Jurkat, Clone E6-1 (cell line): Measurements from ENCODE around the gene ANKRD35.

Experiments used
- DNase-seq: peaks from one replicate; pipeline ENCODE4 v3.0.0-alpha.2; 2011; ENCODE audit warnings: low read depth, low spot score
- H3K4me3 ChIP-seq: 2 replicates; pipeline ENCODE4 v1.5.1; 2011; ENCODE audit warnings: mild to moderate bottlenecking, low read length, control low read depth, moderate library complexity

ANKRD35 gene

GRCh38 chr1:145897969-145898368 lies 12.3 kb upstream of the ANKRD35 start:
- no peak for DNase-seq
- H3K4me3 ChIP-seq: no peak overlapping the region

DNA sequence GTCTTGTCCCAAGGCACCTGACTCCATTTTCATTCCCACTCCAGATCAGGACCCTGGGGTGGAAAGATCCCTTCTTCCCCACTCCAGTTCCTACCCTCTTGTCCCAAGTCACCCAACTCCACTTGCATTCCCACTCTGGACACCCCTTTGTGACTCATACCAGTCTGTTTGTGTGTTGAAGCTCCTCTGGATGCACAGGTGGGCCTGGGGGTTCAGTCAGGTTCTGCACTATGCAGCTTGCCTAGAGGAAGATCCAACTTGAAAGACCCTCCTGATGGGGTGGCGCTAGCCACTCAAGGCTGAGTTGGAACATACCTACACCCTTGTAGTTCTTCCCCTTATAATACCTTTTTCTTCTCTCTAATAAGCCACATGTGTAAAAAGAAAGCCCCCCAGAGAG lies 9.8 kb upstream of the ANKRD35 start:
- no peak overlapping the region for H3K4me3 ChIP-seq
- no peak for DNase-seq

DNA sequence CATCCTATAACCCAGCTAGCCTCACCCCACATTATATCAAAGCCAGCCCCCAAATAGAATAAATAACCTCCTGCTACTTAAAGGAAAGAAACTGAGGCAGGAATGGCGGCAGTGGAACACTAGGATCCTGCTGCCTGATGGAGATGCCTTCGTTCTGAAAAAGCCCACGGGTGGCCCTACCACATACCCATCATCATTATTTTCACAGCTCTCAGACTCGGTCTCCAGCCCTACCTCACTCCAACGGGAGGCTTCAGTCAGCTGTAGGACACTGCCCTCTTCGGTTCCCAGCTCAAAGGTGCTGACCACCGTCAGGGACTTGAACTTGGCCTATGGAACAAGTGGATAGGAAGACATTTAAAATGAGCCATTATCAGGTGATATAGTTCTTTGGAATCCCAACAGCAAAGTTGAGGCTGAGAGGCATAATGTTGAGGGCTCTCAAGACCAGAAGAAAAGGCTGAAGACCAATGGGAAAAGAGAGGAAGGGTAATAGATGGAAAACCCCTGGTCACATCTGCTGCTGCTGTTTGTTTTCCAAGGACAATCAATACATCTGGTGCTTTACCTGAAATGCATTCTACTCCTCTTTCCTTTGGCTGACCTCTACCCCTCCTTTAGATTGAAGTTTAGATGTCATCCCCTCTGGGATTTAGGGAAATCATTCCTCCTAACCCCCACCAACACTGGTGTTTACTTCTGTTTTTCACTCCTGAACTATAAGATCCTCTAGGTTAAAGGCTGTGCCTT lies 7.8 kb upstream of the ANKRD35 start:
- no peak for DNase-seq
- no peak overlapping the region for H3K4me3 ChIP-seq

GRCh38 chr1:145892486-145893087 lies 6.9 kb upstream of the ANKRD35 start:
- no peak for DNase-seq
- H3K4me3 ChIP-seq: no peak overlapping the region

DNA sequence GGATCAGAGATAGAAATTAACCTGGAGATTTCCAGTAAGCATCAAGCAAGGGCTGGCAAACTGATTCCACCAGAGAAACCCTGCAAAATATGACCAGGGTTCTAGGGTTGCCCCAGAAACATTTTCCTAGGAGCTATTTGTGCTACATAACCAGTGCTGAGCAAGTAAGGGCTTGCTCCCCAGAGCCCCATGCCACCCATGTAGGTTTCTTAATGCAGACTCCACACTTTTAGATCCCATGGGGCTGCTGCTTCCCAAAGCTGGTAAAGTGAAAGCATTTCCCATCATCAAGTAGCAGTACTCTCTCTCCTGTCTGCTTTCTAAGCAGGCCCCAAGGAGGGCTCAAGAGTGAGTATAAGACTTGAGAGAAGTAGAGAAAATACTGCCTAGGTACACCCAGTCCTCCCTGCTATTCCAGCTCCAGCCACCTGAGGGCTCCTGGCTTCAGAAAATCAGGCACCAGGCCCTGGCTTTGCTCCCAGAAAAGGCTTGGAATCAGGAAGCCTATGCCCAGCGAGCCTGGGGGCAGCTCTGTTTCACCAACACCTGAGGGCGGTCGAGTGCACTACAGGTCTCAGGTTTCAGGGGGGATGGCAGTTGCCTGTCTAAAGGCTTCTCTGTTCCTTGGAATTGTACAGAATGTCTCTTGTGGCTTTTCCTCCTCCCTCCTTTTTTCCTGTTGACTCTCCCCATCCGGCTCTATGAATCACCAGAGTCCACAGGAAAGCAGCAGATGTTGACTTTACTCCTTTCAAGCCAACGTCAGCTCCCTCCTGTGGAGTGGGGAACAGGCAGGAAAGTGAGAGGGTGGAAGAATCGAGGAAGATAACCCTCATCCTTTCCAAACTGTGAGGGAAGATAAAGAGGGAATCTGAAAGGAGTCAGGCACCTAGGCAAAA lies 6.2 kb upstream of the ANKRD35 start:
- peak; percentile 34 for DNase-seq
- H3K4me3 ChIP-seq: no peak overlapping the region

DNA sequence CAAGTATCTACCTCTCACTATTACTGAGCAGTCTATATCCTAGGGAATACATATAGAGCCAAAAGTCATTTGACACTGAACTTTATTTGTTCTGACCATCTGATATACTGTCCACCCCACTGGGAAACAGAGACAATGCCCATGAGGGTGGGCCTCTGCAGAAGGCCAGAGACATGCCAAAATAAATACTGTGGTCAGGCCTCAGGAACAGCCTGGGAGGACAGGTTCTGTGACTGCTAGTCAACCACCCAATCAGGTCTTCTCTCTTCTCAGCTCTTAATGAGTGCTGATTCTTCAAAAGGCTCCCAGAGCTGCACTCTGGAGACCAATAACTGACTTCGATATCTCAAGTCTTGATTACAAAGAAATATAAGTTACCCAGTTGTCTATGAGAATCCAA lies 5.5 kb upstream of the ANKRD35 start:
- no peak for DNase-seq
- no peak overlapping the region for H3K4me3 ChIP-seq

DNA sequence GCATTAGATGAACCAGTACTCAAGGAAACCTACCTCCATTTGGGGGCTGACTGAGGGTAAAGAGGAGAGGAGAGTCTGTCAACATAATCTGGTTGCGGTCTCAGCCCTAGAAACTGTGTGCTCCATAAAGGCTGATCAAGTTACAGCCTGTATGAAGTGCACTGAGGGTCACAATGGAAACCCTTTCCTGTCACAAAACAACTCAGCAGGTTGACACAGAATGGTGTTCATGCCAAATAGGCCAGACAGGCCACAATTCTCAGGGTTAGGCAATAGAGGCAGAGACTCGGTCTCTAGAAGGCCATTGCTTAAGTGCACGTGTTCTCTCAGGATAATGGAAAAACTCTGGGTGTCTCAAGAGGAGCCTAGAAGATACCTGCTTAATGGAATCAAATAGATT lies 4.1 kb upstream of the ANKRD35 start:
- H3K4me3 ChIP-seq: no peak overlapping the region
- DNase-seq: no peak

- no peak overlapping the region for H3K4me3 ChIP-seq
- no peak for DNase-seq
Measured at GRCh38 chr1:145887631-145888030, 2.0 kb upstream of the ANKRD35 start.

- no peak overlapping the region for H3K4me3 ChIP-seq
- DNase-seq: no peak
Measured at GRCh38 chr1:145886816-145887215, 1.1 kb upstream of the ANKRD35 start.

- DNase-seq: no peak
- peak overlapping the region; percentile 53; the same call in 1 of the 2 replicates for H3K4me3 ChIP-seq
Measured at GRCh38 chr1:145886390-145886789, 724 bp upstream of the ANKRD35 start.

GRCh38 chr1:145884675-145885074 lies 991 bp downstream of the ANKRD35 start:
- H3K4me3 ChIP-seq: no peak overlapping the region
- no peak for DNase-seq

DNA sequence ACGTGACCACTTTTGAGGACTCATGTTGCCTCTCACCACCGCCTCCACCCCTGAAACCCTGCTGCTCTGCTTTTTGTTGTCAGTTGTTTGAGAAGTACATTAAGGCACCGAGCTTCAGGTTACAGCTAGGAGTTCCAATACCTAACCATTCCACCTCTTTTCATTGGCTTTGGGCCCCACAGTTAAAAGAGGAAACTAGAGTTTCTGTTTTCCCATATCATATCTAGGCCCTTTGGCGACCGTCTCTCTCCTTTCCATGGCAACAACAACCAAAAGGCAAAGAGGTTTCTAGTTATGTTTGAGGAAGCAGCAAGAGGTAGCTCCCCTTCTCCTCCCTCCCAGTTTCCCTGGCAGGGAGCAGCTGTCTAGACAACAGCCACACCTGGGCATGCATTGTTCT lies 5.9 kb downstream of the ANKRD35 start:
- no peak for DNase-seq
- no peak overlapping the region for H3K4me3 ChIP-seq

GRCh38 chr1:145878724-145879123 lies 6.9 kb downstream of the ANKRD35 start:
- no peak overlapping the region for H3K4me3 ChIP-seq
- DNase-seq: no peak

- H3K4me3 ChIP-seq: no peak overlapping the region
Measured at GRCh38 chr1:145877923-145878486, 7.7 kb downstream of the ANKRD35 start.

GRCh38 chr1:145874646-145875045 lies 11.0 kb downstream of the ANKRD35 start:
- no peak for DNase-seq
- H3K4me3 ChIP-seq: no peak overlapping the region

More at GRCh38 chr1:145877923-145878486, 7.7 kb downstream of the ANKRD35 start:
- no peak for DNase-seq

- no peak for DNase-seq
- no peak overlapping the region for H3K4me3 ChIP-seq
Measured at GRCh38 chr1:145871994-145872924, 13.4 kb downstream of the ANKRD35 start.

- no peak overlapping the region for H3K4me3 ChIP-seq
- no peak for DNase-seq
Measured at GRCh38 chr1:145868232-145868631, 17.4 kb downstream of the ANKRD35 start.

- no peak for DNase-seq
- H3K4me3 ChIP-seq: no peak overlapping the region
Measured at GRCh38 chr1:145863282-145864018, 22.2 kb downstream of the ANKRD35 start.
